LoVo (cell line): ENCODE data around the gene CFAP91.
"Not testable (repeated sequence)": the region's sequence is repeated elsewhere in the genome, so short reads cannot be mapped to it uniquely, and the experiment has no call there.

Source experiments
- DNase-seq: peaks from one replicate; pipeline ENCODE4 v3.0.0-alpha.2; 2016; ENCODE audit warnings: low spot score

The CFAP91 gene

GRCh38 chr3:119677641-119677934 lies 25.2 kb upstream of the CFAP91 start:
- DNase-seq: no peak

- DNase-seq: not testable (repeated sequence)
These were observed 24.6 kb upstream of the CFAP91 start for GRCh38 chr3:119678209-119678608.

GRCh38 chr3:119679874-119680273 lies 22.9 kb upstream of the CFAP91 start:
- DNase-seq: no peak

- peak; percentile 39 for DNase-seq
These were observed 21.5 kb upstream of the CFAP91 start for GRCh38 chr3:119681279-119681678.

- DNase-seq: no peak
These were observed 19.4 kb upstream of the CFAP91 start for GRCh38 chr3:119683421-119683820.

- DNase-seq: peak; percentile 12
These were observed 12.7 kb upstream of the CFAP91 start for GRCh38 chr3:119690043-119690656.

GRCh38 chr3:119695480-119695879 lies 7.3 kb upstream of the CFAP91 start:
- DNase-seq: no peak

GRCh38 chr3:119697394-119697793 lies 5.4 kb upstream of the CFAP91 start:
- DNase-seq: no peak

GRCh38 chr3:119700269-119700919 lies 2.4 kb upstream of the CFAP91 start:
- DNase-seq: peak; percentile 18

- no peak for DNase-seq
These were observed 1.7 kb upstream of the CFAP91 start for GRCh38 chr3:119700920-119701734.

- no peak for DNase-seq
These were observed 1.2 kb downstream of the CFAP91 start for GRCh38 chr3:119703820-119704531.

GRCh38 chr3:119715105-119715504 lies 12.3 kb downstream of the CFAP91 start:
- DNase-seq: no peak

- DNase-seq: peak; percentile 4
These were observed 14.2 kb downstream of the CFAP91 start for GRCh38 chr3:119716998-119717397.

- no peak for DNase-seq
These were observed 14.7 kb downstream of the CFAP91 start for GRCh38 chr3:119717520-119717919.

GRCh38 chr3:119723022-119723421 lies 20.2 kb downstream of the CFAP91 start:
- no peak for DNase-seq

- DNase-seq: no peak
These were observed 24.1 kb downstream of the CFAP91 start for GRCh38 chr3:119726909-119727308.

GRCh38 chr3:119729996-119730395 lies 27.2 kb downstream of the CFAP91 start:
- no peak for DNase-seq

- DNase-seq: no peak
These were observed 28.9 kb downstream of the CFAP91 start for GRCh38 chr3:119731560-119732343.

GRCh38 chr3:119733812-119734211 lies 31.0 kb downstream of the CFAP91 start:
- DNase-seq: no peak

GRCh38 chr3:119738741-119739140 lies 35.9 kb downstream of the CFAP91 start:
- DNase-seq: no peak

GRCh38 chr3:119741657-119742590 lies 39.1 kb downstream of the CFAP91 start:
- no peak for DNase-seq
